ENCODE data around the gene UMPS.

UMPS gene

GRCh38 chr3:124791142-124791541 lies 60.9 kb downstream of the UMPS start:
- TF ChIP-seq ZNF488 (tag by site-specific recombination; IDR thresholded peaks at IDR 0.05) (no peak), ZNF645 (tag by site-specific recombination; IDR thresholded peaks at IDR 0.05) (no peak), SALL2 (tag by site-specific recombination; IDR thresholded peaks at IDR 0.05; ENCODE audit: borderline replicate concordance) (no peak), ZNF19 (tag by site-specific recombination; IDR thresholded peaks at IDR 0.05; ENCODE audit: low read depth) (no peak), ZBTB21 (tag by site-specific recombination; IDR thresholded peaks at IDR 0.05) (no peak), ZNF449 (tag by site-specific recombination; IDR thresholded peaks at IDR 0.05) (no peak), ZNF24 (tag by site-specific recombination; IDR thresholded peaks at IDR 0.05) (no peak), ZNF426 (tag by site-specific recombination; IDR thresholded peaks at IDR 0.05) (no peak), ZNF354C (tag by site-specific recombination; IDR thresholded peaks at IDR 0.05; ENCODE audit: borderline replicate concordance, low read depth) (no peak), TCF7L2 (IDR thresholded peaks at IDR 0.05; ENCODE audit: borderline replicate concordance, low read depth, low read length) (no peak), ZFHX2 (tag by site-specific recombination; conservative IDR thresholded peaks at IDR 0.05) (no peak), ZBTB26 (tag by site-specific recombination; optimal IDR thresholded peaks at IDR 0.05) (no peak), ZNF701 (tag by site-specific recombination; IDR thresholded peaks at IDR 0.05) (no peak), ZNF175 (tag by site-specific recombination; IDR thresholded peaks at IDR 0.05) (no peak), KLF10 (tag by site-specific recombination; IDR thresholded peaks at IDR 0.05) (no peak), ZNF624 (tag by site-specific recombination; IDR thresholded peaks at IDR 0.05) (no peak), PRDM4 (tag by site-specific recombination; IDR thresholded peaks at IDR 0.05) (no peak), ZNF350 (tag by site-specific recombination; IDR thresholded peaks at IDR 0.05) (no peak), ZNF37A (tag by site-specific recombination; IDR thresholded peaks at IDR 0.05) (no peak), MZF1 (tag by site-specific recombination; IDR thresholded peaks at IDR 0.05; ENCODE audit: borderline replicate concordance) (no peak)
- H3K27ac ChIP-seq (ENCODE audit: extremely low read depth, low read depth, low read length) = no peak overlapping the region
- H3K4me1 ChIP-seq (ENCODE audit: control insufficient read depth, insufficient read depth, low read length) = no peaks in the 10 kb centered on the region
- H3K9me3 ChIP-seq (ENCODE audit: control insufficient read depth, insufficient read depth, low read depth, low read length) = no peaks in the 10 kb centered on the region
- CTCF ChIA-PET = interaction anchor here (1.1 kb wide), 1 partner anchor 30 kb away, joined by 3 read pairs; no protein-coding TSS in a partner anchor
- peaks cover 0 to 20% of the 10 kb centered on the region in 2 experiments; a peak in 1 of 3 replicates for H3K36me3 ChIP-seq (ENCODE audit: control insufficient read depth in 2 of 2, insufficient read depth in 1 of 2, low read length in 2 of 2)
- POLR2A ChIA-PET = no interaction called here
- no peak overlapping the region for H3K4me3 ChIP-seq (ENCODE audit: low read depth, low read length)

Measured in HEK293 (cell line).